Measurements from ENCODE around the gene NCK2.

Gene NCK2

GRCh38 chr2:105734762-105735538 is 9.8 kb upstream of the NCK2 start:
- no peak for DNase-seq (ENCODE audit: low read depth)

DNA sequence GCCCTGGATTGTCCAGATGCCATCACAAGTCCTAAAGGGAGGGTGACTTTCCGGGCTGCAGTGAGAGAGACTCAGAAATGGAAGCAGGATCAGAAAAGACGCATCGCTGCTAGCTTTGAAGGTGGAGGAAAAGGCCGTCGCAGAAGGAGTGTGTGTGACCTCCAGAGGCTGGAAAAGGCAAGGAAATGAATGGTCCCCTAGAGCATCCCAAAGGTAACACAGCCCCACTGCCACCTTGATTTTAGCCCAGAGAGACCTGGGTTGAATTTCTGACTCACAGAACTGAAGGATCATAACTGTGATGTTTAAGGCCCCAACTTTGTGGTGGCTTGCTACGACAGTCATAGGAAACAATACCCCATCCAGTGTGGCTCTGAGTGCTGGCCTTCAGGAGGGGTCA is 8.6 kb upstream of the NCK2 start:
- no peak for DNase-seq (ENCODE audit: low read depth)

DNA sequence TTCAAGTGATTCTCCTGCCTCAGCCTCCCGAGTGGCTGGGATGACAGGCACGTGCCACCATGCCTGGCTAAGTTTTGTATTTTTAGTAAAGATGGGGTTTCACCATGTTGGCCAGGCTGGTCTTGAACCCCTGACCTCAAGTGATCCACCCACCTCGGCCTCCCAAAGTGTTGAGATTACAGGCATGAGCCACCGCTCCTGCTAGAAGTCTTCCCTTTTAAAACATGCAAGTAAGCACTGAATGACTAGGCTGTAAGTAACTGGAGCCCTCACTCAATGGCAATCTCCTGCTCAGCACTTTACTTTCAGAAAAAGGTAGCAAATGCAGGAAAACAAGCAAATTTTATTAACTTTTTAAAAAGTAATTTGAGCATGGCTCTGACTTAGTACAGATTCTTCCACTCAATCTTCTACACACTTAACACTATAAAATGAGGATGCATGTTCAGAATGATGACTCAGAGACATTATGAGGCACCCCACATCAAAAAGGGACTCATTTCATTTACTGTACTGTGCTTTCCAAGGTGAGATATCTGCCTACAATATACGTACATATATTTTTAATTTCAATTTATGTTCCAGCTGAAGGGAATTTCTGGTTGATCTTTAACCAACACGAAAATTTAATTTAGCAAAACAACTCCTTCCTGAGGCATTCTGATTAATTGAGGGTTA is 6.6 kb upstream of the NCK2 start:
- peak; percentile 38 for DNase-seq (ENCODE audit: low read depth)

DNA sequence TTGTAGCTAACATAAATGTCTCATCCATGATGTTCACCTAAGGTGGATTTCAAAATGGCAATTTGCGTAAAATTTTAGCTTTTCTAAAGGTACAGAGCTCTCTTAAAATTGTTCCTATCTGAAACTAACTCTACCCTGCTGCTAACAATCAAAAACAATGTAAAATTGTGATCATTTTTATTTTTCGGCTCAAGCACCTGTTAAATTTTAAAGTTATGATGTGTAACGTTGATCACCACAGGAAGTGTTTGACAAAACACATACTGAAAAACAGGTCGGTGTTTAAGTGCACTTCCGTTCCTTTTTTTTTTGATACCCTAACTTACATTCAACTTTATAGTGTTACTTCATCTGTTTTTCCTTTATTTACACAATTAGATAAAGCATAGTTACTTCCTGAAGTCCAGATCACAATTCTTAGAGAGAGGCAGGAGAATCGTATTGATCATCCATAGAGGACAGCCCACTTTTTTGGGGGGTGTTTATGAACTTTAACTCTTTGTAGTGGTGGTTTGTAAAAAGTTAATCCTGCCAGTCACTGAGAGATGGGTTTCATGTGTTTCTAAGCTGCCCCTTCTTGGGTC is 6.0 kb upstream of the NCK2 start:
- DNase-seq (ENCODE audit: low read depth): no peak

- no peak for DNase-seq (ENCODE audit: low read depth)
Observed at GRCh38 chr2:105739426-105739825, 5.3 kb upstream of the NCK2 start.

- DNase-seq (ENCODE audit: low read depth): no peak
Observed at GRCh38 chr2:105739944-105740530, 4.7 kb upstream of the NCK2 start.

GRCh38 chr2:105741174-105741573 is 3.5 kb upstream of the NCK2 start:
- DNase-seq (ENCODE audit: low read depth): no peak

DNA sequence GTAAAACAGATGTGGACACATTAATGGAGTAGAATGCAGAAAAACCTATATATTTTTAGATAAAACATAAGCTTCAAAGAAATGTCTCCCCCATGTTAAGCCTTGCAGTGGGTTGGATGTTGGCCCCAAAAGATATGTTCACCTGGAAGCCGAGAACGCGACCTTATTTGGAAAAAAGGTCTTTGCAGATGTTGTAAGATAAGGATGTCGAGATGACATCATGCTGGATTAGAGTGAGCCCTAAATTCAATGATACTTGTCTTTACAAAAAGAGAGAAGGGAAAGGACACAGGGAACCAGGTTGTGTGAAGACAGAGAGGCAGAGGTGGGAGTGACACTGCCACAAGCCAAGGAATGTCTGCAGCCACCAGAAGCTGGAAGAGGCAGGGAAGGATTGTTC is 3.1 kb upstream of the NCK2 start:
- no peak for DNase-seq (ENCODE audit: low read depth)

GRCh38 chr2:105744091-105744908 is 412 bp upstream of the NCK2 start:
- peak; percentile 62 for DNase-seq (ENCODE audit: low read depth)

- DNase-seq (ENCODE audit: low read depth): peak; percentile 70
Observed at GRCh38 chr2:105746177-105747080, 1.7 kb downstream of the NCK2 start.

GRCh38 chr2:105747254-105747894 is 2.7 kb downstream of the NCK2 start:
- no peak for DNase-seq (ENCODE audit: low read depth)

GRCh38 chr2:105747991-105748390 is 3.3 kb downstream of the NCK2 start:
- no peak for DNase-seq (ENCODE audit: low read depth)

GRCh38 chr2:105748566-105748965 is 3.9 kb downstream of the NCK2 start:
- no peak for DNase-seq (ENCODE audit: low read depth)

- DNase-seq (ENCODE audit: low read depth): no peak
Observed at GRCh38 chr2:105749583-105750400, 5.1 kb downstream of the NCK2 start.

DNA sequence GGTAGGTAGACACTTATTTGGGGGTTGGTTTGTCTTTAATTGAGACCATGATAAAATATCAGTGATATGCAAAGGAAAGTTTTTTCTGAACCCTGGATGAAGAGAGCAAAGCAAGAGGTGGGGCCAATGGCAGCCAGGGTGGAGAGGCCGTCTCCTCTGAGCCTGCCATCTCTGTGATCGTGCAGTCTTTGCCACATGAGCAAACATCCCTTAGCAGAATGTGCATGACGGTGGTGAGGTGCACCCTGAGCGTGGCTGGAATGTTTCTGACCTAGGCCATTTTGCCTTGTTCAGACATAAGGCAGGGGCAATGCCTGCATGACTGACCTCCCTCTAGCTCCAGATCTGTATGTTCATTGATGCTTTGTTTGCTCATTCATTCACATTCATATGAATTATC is 6.0 kb downstream of the NCK2 start:
- DNase-seq (ENCODE audit: low read depth): no peak

DNA sequence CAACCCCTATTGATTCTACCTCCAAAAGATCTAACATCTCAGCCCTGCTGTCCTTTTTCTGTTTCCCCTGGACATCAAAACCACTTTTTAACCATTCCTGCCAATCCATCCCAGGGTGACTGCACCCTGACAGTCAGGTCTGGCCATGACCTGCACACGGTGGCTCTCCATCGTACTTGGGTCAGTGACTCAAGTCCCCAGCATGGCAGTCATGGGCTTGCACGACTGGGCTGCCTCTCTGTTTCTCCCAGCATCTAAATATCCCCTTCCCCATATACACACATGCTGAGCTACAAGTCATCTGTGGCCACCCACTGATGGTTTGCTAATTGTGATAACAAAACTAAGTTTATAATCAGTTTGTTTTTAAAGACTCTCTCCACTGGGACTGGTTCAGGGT is 6.6 kb downstream of the NCK2 start:
- no peak for DNase-seq (ENCODE audit: low read depth)

GRCh38 chr2:105752691-105753358 is 8.1 kb downstream of the NCK2 start:
- no peak for DNase-seq (ENCODE audit: low read depth)

GRCh38 chr2:105753380-105753779 is 8.7 kb downstream of the NCK2 start:
- DNase-seq (ENCODE audit: low read depth): no peak

GRCh38 chr2:105754011-105754410 is 9.3 kb downstream of the NCK2 start:
- DNase-seq (ENCODE audit: low read depth): peak; percentile 42

Measured in T follicular helper cell (primary cell).